Measurements from ENCODE around the gene ZFP2.
"Not testable (repeated sequence)": the region's sequence is repeated elsewhere in the genome, so short reads cannot be mapped to it uniquely, and the experiment has no call there.

ZFP2 gene
- total RNA-seq: 0.78 to 2.2 reads per million in 2 experiments

DNA sequence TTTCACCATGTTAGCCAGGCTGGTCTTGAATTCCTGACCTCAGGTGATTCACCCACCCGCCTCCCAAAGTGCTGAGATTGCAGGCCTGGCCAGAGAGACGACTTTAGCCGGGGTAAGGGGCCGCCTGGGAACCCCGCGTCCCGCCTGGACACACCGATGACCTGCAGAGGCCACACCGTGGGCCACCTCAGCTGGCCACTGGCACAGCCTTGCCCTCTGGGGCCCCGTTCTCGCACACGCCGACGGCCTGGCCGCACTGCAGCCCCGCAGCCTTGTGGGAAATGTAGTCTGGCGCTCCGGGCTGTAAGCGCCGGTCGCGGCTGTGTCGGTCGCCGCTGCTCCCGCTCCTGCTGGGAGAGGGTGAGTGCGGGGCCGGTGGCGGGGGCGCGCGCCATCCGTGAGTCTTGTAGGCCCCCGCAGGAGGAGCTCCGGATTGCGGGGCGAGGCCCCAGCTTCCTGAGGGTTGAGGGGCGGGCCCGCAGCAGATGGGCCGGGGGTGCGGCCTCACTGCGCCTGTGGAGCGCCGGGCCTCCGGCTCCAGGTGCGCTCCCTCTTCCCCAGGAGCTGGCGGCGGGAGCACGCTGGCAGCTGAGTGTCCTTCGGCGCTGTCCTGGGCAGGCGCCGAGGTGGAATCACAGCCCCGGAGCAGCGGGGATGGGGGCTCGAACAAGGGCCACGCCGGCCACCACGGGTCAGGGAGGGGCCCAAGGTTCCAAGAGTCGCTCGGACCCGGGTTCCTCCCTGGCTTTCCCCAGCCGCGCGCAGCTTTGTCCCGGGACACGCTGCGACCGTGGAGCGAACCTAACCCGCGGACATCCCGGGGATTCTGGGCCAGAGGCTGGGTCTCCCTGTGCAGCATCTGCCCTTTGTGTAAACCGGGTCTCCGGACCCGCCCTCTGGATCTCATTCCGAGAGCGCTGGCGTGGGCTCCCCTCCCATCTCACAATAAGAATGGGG lies at the start of gene ZFP2:
Gene ZFP2, plus strand, starts transcription at position 299 of the 957 bp plus-strand sequence. CDS start 35,401 bp downstream, outside the sequence.
- DNase-seq (ENCODE audit: low read depth): peak; percentile 5

DNA sequence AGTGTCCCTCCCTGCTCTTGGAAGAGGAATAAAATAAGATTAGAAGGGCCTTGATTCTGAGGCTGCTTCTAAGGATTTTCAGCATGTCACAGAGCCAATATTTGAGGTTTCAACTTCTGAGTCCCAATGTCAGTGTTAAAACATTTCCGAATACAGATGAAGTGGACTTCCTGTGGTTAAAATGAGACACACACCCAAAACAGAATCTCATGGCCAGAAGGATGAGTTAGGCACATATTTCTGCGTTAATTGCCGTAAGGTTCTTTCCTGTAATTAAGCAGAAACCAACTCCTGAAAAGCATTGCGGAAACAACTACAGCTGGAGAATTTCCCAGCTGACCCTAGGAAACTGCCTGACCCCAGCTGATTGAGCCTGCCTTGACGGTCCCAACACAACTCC lies 46.4 kb upstream of the ZFP2 start:
- no peak for DNase-seq (ENCODE audit: low read depth)

DNA sequence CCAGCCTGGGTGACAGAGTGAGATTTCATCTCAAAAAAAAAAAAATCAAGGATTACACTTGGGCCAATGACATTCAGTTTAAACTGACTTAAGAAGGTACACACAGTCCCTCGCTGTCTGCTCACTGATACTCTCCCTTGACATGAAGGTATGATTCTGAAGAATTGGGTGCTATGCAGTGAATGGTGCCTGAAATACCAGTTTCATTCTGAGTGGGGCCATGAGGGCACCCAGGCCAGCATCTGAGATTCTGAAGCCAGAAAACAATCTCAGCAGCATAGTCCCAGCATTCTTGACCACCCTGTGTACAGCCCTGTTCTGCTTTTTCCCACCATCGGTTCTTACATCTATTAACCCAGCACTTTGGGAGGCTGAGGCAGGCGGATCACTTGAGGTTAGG lies 43.8 kb upstream of the ZFP2 start:
- DNase-seq (ENCODE audit: low read depth): no peak

DNA sequence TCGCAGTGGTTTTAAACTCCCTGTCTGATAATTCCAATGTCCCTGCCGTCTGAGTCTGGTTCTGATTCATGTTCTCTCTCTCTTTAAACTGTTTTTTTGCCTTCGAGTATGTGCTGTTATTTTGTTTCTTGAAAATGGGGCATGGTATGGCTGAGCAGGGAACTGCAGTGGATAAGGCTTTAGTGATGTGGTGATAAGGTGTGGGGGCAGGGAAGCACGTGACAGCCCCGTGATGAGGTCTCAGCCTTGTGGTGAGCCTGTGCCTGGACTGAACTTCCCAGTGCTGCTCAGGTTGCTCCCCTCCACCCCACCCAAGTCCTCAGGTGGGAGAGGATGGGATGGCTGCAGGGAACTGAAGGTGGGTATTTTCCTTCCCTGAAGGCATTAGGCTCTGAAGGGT lies 41.4 kb upstream of the ZFP2 start:
- DNase-seq (ENCODE audit: low read depth): no peak

DNA sequence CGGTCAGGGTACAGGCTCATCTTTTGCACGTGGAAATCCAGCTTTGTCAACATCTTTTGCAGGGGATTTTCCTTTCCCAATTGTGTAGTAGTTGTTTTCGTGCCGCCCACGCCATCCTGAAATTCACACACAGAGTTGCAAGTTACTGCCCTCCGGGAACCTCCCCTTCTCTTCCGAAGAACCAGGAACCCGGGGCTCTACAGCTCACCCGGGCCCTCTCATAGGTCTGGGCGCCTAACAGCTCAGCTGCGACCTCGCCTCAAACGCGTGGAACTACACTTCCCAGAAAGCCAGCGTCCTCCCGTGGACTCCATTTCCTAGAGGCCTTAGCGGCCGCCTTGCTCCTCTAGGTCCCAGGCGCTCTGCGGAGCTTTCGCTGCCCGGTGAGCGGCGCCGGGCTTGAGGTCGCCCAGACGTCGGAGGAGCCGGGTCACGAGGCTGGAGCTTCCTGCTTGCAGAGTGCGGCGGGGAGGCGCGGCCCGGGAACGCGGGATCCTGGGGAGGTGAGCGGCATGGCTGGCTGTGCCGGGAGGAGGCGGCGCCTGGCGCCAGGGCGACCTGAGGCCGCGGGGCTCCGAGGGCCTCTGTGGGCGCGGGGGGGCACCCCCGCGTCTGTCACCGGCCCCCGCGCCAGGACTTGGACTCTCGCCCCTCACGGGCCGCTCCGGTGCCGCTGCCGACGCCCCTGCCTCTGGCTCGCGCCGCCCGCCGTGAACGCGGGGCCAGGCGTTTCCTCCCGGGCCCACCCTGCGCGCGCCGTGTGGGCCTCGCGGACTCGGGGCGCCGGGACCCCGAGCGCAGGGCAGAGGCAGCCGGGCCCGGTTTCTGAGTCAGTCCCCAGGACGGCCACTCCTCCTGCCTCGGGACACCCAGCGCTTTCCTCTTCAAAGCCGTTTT lies 35.8 kb upstream of the ZFP2 start, which contains the start of gene ZNF354B:
Gene ZNF354B, plus strand, starts transcription at position 329 of the 897 bp plus-strand sequence. CDS start 1,095 bp downstream, outside the sequence.
- DNase-seq (ENCODE audit: low read depth): peak; percentile 73

DNA sequence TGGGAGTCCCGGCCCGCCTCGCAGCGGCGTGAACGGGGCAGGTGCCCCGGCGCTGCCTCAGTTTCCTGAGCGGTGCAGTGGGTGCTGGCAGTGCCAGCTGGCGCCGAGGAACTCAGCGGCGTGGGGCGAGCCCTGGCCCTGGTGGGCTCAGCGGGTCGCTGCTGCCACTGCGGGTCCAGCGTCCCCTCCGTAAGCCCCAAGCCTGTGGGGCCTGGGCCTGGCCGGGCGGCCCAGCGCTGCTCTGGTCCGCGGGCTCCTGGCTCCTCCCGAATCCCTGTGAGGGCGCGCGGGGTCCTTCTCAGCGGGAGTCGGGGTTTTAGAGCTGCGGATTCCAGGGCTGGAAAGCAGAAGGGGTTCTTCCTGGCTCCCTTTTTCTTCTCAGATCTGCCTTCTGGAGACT lies 35.1 kb upstream of the ZFP2 start:
- not testable (repeated sequence) for DNase-seq (ENCODE audit: low read depth)

DNA sequence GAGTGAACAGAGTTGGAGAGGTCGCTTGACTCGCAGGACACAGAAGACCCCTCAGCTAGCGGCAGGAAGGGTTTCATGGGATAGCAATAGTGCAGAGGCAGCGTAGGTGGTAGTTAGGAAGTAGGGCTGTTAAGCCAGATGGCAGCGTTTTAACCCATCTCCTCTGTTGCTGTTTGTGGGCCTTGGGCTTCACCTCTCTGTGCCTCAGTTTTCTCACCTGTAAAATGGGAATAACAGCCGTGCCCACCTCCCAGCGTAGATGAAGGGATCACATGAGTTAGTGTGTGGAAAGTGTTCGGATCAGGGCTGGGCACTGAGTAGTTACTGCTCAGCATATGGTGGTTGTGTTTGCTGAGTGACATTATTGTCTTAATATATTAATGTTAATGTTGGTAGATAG lies 34.1 kb upstream of the ZFP2 start:
- DNase-seq (ENCODE audit: low read depth): no peak

DNA sequence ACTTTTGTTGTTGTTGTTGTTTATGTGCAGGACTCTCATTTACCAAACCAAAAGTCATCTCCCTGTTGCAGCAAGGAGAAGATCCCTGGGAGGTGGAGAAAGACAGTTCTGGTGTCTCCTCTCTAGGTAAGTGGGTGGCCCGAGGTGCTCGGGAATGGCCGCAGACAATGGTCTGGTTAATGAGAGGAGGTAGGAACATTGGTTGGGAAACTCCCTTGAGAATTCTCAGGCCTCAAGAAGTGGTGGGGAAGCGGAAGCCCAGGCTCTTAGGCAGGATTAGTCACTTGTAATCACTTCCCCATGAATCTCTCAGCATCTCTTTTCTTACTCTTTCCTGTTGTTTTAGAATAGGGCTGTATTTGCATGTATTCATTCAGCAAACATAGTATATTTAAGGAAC lies 28.8 kb upstream of the ZFP2 start:
- no peak for DNase-seq (ENCODE audit: low read depth)

DNA sequence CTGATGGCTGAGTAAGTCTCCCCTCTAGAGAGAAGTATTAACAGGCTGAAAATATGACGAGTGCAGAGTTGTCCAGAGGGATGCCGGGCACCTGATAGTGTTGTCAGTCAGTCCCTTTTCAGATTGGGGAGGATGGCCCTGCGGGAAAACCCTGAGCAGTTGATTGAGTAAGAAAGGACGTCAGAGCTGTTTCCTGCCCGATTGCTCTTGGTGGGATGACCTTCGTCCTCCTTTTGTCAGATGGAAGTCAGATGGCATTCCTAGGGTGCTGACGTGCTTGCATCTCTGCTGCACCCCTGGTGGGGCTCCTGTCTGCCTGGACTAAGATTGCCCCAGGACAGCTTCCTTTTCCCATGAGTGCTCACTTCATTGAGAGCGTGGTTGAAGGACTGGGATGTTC lies 26.1 kb upstream of the ZFP2 start:
- no peak for DNase-seq (ENCODE audit: low read depth)

DNA sequence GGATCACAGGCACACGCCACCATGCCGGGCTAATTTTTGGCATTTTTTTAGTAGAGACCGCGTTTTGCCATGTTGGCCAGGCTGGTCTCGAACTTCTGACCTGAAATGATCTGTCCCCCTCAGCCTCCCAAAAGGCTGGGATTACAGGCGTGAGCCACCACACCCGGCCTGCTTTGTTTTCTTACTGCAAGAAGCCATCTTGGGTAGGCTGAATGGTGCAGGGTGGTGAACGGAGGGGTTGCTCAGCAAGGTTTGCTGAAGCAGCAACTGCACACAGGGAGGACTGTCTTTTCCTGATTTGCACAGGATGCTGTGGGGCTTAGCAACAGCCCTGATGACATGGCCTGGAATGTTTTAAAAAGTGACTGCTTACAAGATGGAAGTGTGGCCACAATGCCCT lies 25.3 kb upstream of the ZFP2 start:
- DNase-seq (ENCODE audit: low read depth): no peak

DNA sequence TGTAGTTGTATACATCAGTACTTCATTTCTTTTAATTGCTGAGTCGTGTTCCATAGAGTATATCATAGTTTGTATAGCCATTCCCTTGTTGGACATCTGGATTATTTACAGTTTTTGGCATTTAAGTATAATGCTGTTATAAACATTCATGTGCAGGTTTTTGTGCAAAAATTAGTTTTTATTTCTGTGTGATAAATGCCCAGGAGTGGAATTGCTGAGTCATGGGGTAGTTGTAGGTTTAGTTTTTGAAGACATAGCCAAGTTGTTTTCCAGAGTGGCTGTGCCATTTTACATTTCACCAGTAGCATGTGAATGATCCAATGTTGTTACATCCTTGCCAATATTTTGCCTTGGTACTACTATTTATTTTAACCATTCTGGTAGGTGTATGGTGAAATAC lies 23.4 kb upstream of the ZFP2 start:
- no peak for DNase-seq (ENCODE audit: low read depth)

DNA sequence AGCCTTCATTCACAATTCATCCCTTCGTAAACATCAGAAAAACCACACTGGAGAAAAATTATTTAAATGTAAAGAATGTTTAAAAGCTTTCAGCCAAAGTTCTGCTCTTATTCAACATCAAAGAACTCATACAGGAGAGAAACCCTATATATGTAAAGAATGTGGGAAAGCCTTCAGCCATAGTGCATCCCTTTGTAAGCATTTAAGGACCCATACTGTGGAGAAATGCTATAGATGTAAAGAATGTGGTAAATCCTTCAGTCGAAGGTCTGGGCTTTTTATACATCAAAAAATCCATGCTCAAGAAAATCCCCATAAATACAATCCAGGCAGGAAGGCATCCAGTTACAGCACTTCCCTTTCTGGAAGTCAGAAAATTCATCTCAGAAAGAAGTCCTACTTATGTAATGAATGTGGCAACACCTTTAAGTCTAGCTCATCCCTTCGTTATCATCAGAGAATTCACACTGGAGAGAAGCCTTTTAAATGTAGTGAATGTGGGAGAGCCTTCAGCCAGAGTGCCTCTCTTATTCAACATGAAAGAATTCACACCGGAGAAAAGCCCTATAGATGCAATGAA lies 12.5 kb upstream of the ZFP2 start:
- DNase-seq (ENCODE audit: low read depth): not testable (repeated sequence)

DNA sequence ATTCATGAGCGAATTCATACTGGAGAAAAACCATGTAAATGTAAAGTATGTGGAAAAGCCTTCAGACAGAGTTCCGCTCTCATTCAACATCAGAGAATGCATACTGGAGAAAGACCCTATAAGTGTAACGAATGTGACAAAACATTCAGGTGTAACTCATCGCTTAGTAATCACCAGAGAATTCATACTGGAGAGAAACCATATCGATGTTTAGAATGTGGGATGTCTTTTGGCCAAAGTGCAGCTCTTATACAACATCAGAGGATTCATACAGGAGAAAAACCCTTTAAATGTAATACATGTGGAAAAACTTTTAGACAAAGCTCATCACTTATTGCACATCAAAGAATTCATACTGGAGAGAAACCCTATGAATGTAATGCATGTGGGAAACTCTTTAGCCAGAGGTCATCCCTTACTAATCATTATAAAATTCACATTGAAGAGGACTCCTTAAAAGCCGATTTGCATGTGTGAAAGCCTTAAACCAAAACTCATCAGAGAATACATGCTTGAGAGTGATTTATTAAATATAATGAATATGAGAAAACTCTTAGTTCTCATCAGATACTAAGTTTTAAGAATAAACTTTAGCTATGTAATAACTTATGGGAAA lies 11.8 kb upstream of the ZFP2 start:
- DNase-seq (ENCODE audit: low read depth): no peak

DNA sequence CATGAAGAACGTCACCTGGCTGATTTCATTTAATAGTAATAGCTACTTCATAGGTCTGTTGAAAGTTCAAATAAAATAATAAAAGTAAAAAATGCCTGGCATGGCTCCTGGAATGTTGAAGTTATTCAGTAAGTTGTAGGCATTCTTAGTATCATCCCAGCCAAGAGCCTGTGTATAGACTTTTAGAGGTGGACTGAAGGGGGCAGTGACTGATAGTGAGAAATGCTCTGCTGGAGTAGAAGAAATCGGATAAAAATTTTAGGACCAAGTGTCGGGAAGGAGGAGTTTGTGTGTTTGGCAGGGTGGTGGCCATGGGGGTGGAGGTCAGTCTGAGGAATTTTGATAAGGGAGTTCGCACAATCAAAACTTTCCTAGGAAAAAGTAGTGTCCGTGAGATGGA lies 3.6 kb downstream of the ZFP2 start:
- DNase-seq (ENCODE audit: low read depth): no peak

DNA sequence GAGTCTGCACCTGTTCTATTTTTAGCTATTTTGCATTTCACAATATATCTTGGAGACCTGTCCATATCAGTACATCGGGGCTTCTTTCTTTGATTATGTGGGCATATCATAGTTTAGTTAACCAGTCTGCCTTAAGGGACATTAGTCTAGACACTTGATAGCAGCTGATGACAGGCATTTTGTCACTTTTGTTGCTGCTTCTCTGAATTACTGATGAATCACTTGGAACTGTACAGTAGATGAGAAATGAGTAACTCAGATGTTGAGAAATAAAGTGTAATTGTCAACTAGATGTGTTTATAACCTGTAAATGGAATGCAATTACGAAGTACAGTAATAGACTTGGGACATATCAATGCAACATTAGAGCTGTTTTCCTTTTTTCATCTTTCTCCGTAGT lies 7.1 kb downstream of the ZFP2 start:
- DNase-seq (ENCODE audit: low read depth): no peak

DNA sequence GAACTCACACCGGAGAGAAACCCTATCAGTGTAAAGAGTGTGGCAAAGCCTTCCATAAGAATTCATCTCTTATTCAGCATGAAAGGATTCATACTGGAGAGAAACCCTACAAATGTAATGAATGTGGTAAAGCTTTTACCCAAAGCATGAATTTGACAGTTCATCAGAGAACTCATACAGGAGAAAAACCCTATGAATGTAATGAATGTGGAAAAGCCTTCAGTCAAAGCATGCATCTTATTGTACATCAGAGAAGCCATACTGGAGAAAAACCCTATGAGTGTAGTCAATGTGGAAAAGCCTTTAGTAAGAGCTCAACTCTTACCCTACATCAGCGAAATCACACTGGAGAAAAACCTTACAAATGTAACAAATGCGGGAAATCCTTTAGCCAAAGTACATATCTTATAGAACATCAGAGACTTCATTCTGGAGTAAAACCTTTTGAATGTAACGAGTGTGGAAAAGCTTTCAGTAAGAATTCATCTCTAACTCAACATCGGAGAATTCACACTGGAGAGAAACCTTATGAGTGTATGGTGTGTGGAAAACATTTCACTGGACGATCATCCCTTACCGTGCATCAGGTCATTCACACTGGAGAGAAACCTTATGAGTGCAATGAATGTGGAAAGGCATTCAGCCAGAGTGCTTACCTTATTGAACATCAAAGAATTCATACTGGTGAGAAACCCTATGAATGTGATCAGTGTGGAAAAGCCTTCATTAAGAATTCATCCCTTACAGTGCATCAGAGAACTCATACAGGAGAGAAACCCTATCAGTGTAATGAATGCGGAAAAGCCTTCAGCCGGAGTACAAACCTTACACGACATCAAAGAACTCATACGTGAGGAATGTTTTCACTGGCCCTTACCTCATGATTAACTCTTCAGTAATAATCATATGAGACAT lies 36.4 kb downstream of the ZFP2 start:
- DNase-seq (ENCODE audit: low read depth): no peak

DNA sequence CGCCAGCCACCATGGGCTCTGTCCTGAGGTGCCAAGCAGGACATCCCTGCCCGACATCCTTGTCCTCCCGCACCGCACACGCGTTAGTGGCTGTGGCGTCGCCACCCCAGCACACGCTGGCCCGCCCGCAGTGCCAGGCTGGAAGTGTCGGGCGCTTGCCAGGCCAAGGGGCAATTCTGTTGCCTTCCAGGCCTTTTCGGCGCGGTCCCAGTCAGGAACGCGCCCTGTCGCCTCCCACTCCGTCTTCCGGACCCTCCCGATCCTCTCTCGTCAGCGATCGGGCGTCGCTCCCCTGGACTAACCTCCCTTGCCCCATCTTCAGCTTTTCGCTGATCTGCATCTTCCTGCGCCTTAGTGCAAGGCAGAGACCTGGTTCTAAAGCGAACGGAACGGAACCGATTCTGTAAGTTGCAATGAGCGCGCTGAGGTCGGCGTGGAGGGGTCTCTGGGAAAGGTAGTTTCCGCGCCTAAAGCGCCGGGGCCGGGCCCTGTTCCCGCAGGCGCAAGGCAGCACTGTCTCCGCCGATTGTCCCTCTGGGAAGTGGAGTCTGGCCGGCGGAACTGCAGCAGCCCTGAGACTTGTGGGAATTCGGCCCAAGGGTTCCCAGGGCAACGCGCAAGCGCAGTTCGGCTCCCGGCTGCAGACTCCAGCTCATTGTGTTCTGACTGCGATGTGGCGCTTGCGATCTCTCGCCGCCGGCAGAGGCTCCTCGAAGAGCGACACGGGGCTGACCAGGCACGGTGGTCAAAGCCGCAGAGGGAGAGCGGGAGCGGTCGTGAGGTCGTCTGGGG lies 45.1 kb downstream of the ZFP2 start, which contains the start of gene ZNF454:
Gene ZNF454, plus strand, starts transcription at position 630 of the 792 bp plus-strand sequence. CDS start 1,594 bp downstream, outside the sequence.
- no peak for DNase-seq (ENCODE audit: low read depth)

DNA sequence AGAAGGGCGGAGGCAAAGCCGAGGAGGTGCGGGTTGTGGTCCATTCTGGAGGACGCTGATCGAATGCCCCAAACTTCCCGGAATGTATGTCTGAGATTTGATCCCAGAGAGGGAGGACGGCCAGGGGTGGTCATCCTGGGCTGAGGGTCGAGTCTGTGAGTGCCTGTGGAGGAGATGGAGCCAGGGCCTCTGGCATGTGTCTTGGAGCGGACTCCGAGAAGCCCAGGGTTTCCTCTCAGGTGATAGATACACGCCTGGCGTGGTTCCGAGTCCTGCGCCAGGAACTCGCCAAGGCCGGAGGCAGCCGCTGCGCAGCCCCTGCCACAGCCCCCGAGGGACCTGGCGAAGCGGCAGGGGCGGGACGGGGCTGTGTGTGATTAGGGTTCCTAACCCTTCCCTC lies 45.6 kb downstream of the ZFP2 start:
- DNase-seq (ENCODE audit: low read depth): no peak

DNA sequence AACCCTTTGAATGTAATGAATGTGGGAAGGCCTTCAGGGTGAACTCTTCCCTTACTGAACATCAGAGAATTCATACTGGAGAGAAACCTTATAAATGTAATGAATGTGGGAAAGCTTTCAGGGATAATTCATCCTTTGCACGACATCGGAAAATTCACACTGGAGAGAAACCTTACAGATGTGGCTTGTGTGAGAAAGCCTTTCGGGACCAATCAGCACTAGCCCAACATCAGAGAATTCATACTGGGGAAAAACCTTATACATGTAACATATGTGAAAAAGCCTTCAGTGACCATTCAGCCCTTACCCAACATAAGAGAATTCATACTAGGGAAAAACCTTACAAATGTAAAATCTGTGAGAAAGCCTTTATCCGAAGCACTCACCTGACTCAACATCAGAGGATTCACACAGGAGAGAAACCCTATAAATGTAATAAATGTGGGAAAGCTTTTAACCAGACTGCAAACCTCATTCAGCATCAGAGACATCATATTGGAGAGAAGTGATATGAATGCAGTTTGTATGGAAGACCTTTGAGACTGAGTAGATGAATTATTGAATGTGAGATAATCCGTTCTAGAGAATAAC lies 69.8 kb downstream of the ZFP2 start:
- no peak for DNase-seq (ENCODE audit: low read depth)
